SK-N-SH (cell line): Measurements from ENCODE around the gene IFNA17. TPM values are rescaled to one million over a fixed set of nuclear protein-coding genes. Genes with fewer than 3 reads are reported as not detected.

ENCODE experiments used
- CTCF ChIA-PET: fragments of 300-600, 350-600 bp; formaldehyde crosslinking; extraction: SDS; loops from one replicate; lab custom pipeline; 2021; lab: Yijun Ruan, JAX
- POLR2A ChIA-PET: fragments of 350-600 bp; sonication (Branson Sonifier 250); formaldehyde crosslinking; extraction: SDS; loops from one replicate; lab custom pipeline; 2020; ENCODE audit warnings: antibody characterized with exemption, inconsistent platforms; lab: Yijun Ruan, JAX
- DNase-seq: peaks from one replicate; pipeline ENCODE4 v3.0.0; 2012
- H2AFZ ChIP-seq: fragments of 200-600 bp; sonication (generic); 2 replicates; pipeline ENCODE4 v1.8.1; 2016; ENCODE audit warnings: antibody characterized with exemption, mild to moderate bottlenecking, low read depth
- H3F3A ChIP-seq: fragments of 200-600 bp; sonication (generic); replicated peaks from 2 replicates; pipeline ENCODE3; 2016; ENCODE audit warnings: antibody characterized with exemption, mild to moderate bottlenecking; ENCODE audit not compliant: insufficient read depth
- H3K27ac ChIP-seq, 2 experiments: fragments of 200-500 bp in 1 of 2; fragments of 200-600 bp in 1 of 2; sonication (Bioruptor generic) in 1 of 2; sonication (generic), shearing (Covaris generic) in 1 of 2; 2 replicates each; pipeline versions ENCODE4 v1.5.1 to v1.6.1; 2014 to 2016; ENCODE audit warnings: low read depth in 2 of 2, inconsistent platforms in 1 of 2, low read length in 1 of 2, mild to moderate bottlenecking in 1 of 2, mixed read lengths in 1 of 2
- H3K27me3 ChIP-seq: fragments of 200-600 bp; sonication (generic), shearing (Covaris generic); 2 replicates; pipeline ENCODE4 v1.6.1; 2016; ENCODE audit warnings: mixed run types; ENCODE audit not compliant: insufficient read depth
- H3K36me3 ChIP-seq, 2 experiments: fragments of 200-500 bp in 1 of 2; fragments of 200-600 bp in 1 of 2; sonication (Bioruptor generic) in 1 of 2; sonication (generic) in 1 of 2; replicated peaks in 1 of 2; 2 replicates each; pipeline versions ENCODE3 to v1.5.1; 2014 to 2016; ENCODE audit warnings: low read length in 1 of 2, mild to moderate bottlenecking in 1 of 2; ENCODE audit not compliant: insufficient read depth in 2 of 2, control insufficient read depth in 1 of 2
- H3K4me1 ChIP-seq, 2 experiments: fragments of 200-500 bp in 1 of 2; fragments of 200-600 bp in 1 of 2; sonication (Bioruptor generic) in 1 of 2; sonication (generic), shearing (Covaris generic) in 1 of 2; 2 replicates each; pipeline versions ENCODE4 v1.5.1 to v1.6.1; 2014 to 2016; ENCODE audit warnings: low read depth in 1 of 2, low read length in 1 of 2, mixed run types in 1 of 2; ENCODE audit not compliant: insufficient read depth in 2 of 2, control insufficient read depth in 1 of 2
- H3K4me2 ChIP-seq: fragments of 200-600 bp; sonication (generic), shearing (Covaris generic); 2 replicates; pipeline ENCODE4 v1.6.1; 2017; ENCODE audit warnings: mixed run types
- H3K4me3 ChIP-seq, 2 experiments: fragments of 200-500 bp in 1 of 2; fragments of 200-600 bp in 1 of 2; sonication (Bioruptor generic) in 1 of 2; sonication (generic), shearing (Covaris generic) in 1 of 2; 2 replicates each; pipeline versions ENCODE4 v1.5.1 to v1.8.1; 2014 to 2016; ENCODE audit warnings: low read depth in 2 of 2, inconsistent platforms in 1 of 2, low read length in 1 of 2, mild to moderate bottlenecking in 1 of 2, mixed read lengths in 1 of 2, moderate library complexity in 1 of 2
- H3K79me2 ChIP-seq: fragments of 200-600 bp; sonication (generic); 2 replicates; pipeline ENCODE4 v1.8.1; 2017; ENCODE audit warnings: mild to moderate bottlenecking; ENCODE audit not compliant: insufficient read depth
- H3K9ac ChIP-seq: fragments of 200-600 bp; sonication (generic); 2 replicates; pipeline ENCODE4 v1.6.1; 2017; ENCODE audit warnings: mixed run types
- H3K9me2 ChIP-seq: fragments of 200-600 bp; sonication (generic); 2 replicates; pipeline ENCODE4 v1.6.1; 2017; ENCODE audit warnings: mixed run types
- H3K9me3 ChIP-seq: fragments of 200-600 bp; sonication (generic); 2 replicates; pipeline ENCODE4 v1.6.1; 2017; ENCODE audit warnings: mixed run types, mild to moderate bottlenecking, moderate library complexity
- H4K20me1 ChIP-seq: fragments of 200-600 bp; sonication (generic); 2 replicates; pipeline ENCODE4 v1.6.1; 2017; ENCODE audit warnings: mild to moderate bottlenecking, mixed run types; ENCODE audit not compliant: insufficient read depth
- ELF1 ChIP-seq: IDR thresholded peaks from 2 replicates; pipeline ENCODE4 v1.4.0; 2012
- FOSL2 ChIP-seq: IDR thresholded peaks from 2 replicates; pipeline ENCODE4 v1.4.0; 2012; ENCODE audit warnings: low read depth, mild to moderate bottlenecking, moderate library complexity, borderline replicate concordance
- FOXJ3 ChIP-seq: sonication (generic); formaldehyde crosslinking; IDR thresholded peaks from 2 replicates; pipeline ENCODE4 v1.5.1; 2020; ENCODE audit warnings: mild to moderate bottlenecking, missing genetic modification reagents
- GATA2 ChIP-seq: sonication (generic); formaldehyde crosslinking; IDR thresholded peaks from 2 replicates; pipeline ENCODE4 v1.5.0; 2020; ENCODE audit warnings: mild to moderate bottlenecking, missing genetic modification reagents
- IRF3 ChIP-seq: fragments of 150-350 bp; IDR thresholded peaks from 2 replicates; pipeline ENCODE4 v1.6.1; 2016; ENCODE audit warnings: mild to moderate bottlenecking, low read depth, low read length
- JUND ChIP-seq: IDR thresholded peaks from 2 replicates; pipeline ENCODE4 v1.4.0; 2012
- MAX ChIP-seq: IDR thresholded peaks from 2 replicates; pipeline ENCODE4 v1.4.0; 2012; ENCODE audit warnings: low read depth
- PBX3 ChIP-seq: IDR thresholded peaks from 2 replicates; pipeline ENCODE4; 2012
- POLR2AphosphoS5 ChIP-seq: IDR thresholded peaks from 2 replicates; pipeline ENCODE4 v1.6.1; 2012; ENCODE audit warnings: low read depth, low read length
- RFX5 ChIP-seq: IDR thresholded peaks from 2 replicates; pipeline ENCODE4 v1.6.1; 2012; ENCODE audit warnings: mild to moderate bottlenecking, improper control_type of control experiment, low read length
- SIN3A ChIP-seq: IDR thresholded peaks from 2 replicates; pipeline ENCODE4 v1.6.1; 2012; ENCODE audit warnings: low read depth, mild to moderate bottlenecking, low read length, moderate library complexity, borderline replicate concordance
- SMC3 ChIP-seq: IDR thresholded peaks from 2 replicates; pipeline ENCODE4 v1.6.1; 2012; ENCODE audit warnings: low read depth, low read length, improper control_type of control experiment
- TCF12 ChIP-seq: IDR thresholded peaks from 2 replicates; pipeline ENCODE4 v1.4.0; 2012
- TEAD4 ChIP-seq: IDR thresholded peaks from 2 replicates; pipeline ENCODE4 v1.4.0; 2012; ENCODE audit warnings: mild to moderate bottlenecking, borderline replicate concordance; ENCODE audit not compliant: insufficient read depth
- USF1 ChIP-seq: IDR thresholded peaks from 2 replicates; pipeline ENCODE4 v1.4.0; 2012; ENCODE audit warnings: low read depth, borderline replicate concordance
- USF2 ChIP-seq: fragments of 150-350 bp; IDR thresholded peaks from 2 replicates; pipeline ENCODE4 v1.6.1; 2017; ENCODE audit warnings: antibody characterized with exemption, low read length, low read depth, borderline replicate concordance
- YY1 ChIP-seq: IDR thresholded peaks from 2 replicates; pipeline ENCODE4 v1.4.0; 2012; ENCODE audit warnings: low read depth, mild to moderate bottlenecking
- WGBS: methylation state at CpG from one replicate; pipeline ENCODE4 v1.1.6; 2017; ENCODE audit warnings: low lambda C conversion rate; 5-methylcytosine and 5-hydroxymethylcytosine counted together
- polyA plus RNA-seq, 3 experiments: library from polyadenylated mRNA; depleted of rRNA; stranded (reverse); fragments of >200 nt; gene quantifications; 2 replicates each; pipeline ENCODE4 v1.2.3, GENCODE V29; 2012

Gene IFNA17
- polyA plus RNA-seq, 1 of the 3 experiments (the other 2 are of a cell fraction) = not detected

- no peaks in the 10 kb centered on the region for H3F3A ChIP-seq
- POLR2A ChIA-PET = no interaction called here
- H3K9me3 ChIP-seq = no peaks in the 10 kb centered on the region
- no peaks in the 10 kb centered on the region for H3K4me1 ChIP-seq
- H3K9ac ChIP-seq = no peak overlapping the region
- TF ChIP-seq ELF1 = no peak
- no peak for TF ChIP-seq FOXJ3 (CRISPR knock-in tag)
- no peak for TF ChIP-seq RFX5
- no peak for TF ChIP-seq FOSL2
- no peak for TF ChIP-seq MAX
- no peak for TF ChIP-seq POLR2AphosphoS5
- TF ChIP-seq USF1 = no peak
- no peak for TF ChIP-seq USF2
- no peak for TF ChIP-seq YY1
- TF ChIP-seq SMC3 = no peak
- no peak for TF ChIP-seq PBX3
- TF ChIP-seq IRF3 = no peak
- TF ChIP-seq TEAD4 = no peak
- TF ChIP-seq JUND = no peak
- TF ChIP-seq SIN3A = no peak
- TF ChIP-seq TCF12 = no peak
- TF ChIP-seq GATA2 (CRISPR knock-in tag) = no peak
- CTCF ChIA-PET = no interaction called here
- no peak overlapping the region for H3K4me2 ChIP-seq
- no peak for DNase-seq
- H4K20me1 ChIP-seq = no peaks in the 10 kb centered on the region
- no peak overlapping the region for H3K27ac ChIP-seq
- whole genome bisulfite sequencing = 15% methylated on average over 5 of the region's 5 CpGs
- no peaks in the 10 kb centered on the region for H3K79me2 ChIP-seq
- H3K36me3 ChIP-seq = no peaks in the 10 kb centered on the region
- H3K27me3 ChIP-seq = peaks cover 10% of the 10 kb centered on the region; the same call in 1 of the 2 replicates
- H2AFZ ChIP-seq = no peak overlapping the region
- no peaks in the 10 kb centered on the region for H3K9me2 ChIP-seq
- H3K4me3 ChIP-seq = no peak overlapping the region
Observed at GRCh38 chr9:21255538-21256212, 27.7 kb upstream of the IFNA17 start.
